Liver (tissue), 3 donors: Measurements from ENCODE around the gene LONRF2.

Source experiments
- RAD21 ChIP-seq, 2 donors: IDR thresholded peaks; 2 replicates each; pipeline ENCODE4 v1.6.1; 2016; ENCODE audit warnings: antibody characterized with exemption in 2 of 2, mild to moderate bottlenecking in 2 of 2
- TAF1 ChIP-seq: conservative IDR thresholded peaks from 2 replicates; pipeline ENCODE4 v1.6.1; 2016; ENCODE audit warnings: antibody characterized with exemption, mild to moderate bottlenecking
- TF ChIP-seq, protein P1 (sequence below): fragments of 150-350 bp; IDR thresholded peaks from 2 replicates; pipeline ENCODE4 v1.5.1; 2017; ENCODE audit warnings: improper control_type of control experiment, low read depth, low read length; ENCODE audit not compliant: missing input control
- TF ChIP-seq, protein P2 (sequence below): IDR thresholded peaks from 2 replicates; pipeline ENCODE4 v1.6.1; 2016; ENCODE audit warnings: antibody characterized with exemption
- donor health status: healthy.
- donor health status: healthy.

DNA sequence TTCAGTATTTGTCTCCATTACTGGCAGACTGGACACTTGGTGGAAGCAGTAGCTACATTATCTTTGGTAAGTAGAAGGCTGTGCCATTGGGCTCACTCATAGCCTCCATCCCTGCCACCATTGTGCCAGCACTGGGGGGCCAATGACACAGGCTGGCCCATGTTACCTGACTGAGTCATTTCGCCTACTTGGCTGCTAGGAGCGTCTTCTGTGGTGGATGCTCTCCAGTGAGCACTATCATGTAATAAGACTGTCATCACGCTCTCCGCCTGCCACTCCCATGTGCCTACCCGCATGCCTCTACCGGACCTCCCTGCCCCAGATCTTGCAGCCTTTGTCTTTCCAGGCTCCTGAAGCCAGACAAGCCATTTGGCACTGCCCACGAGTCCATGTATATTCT is 56.2 kb downstream of the LONRF2 start:
- TF ChIP-seq TAF1 (no peak), RAD21 (IDR thresholded peaks at IDR 0.05) (no peak)
- TF ChIP-seq, protein P1, sequence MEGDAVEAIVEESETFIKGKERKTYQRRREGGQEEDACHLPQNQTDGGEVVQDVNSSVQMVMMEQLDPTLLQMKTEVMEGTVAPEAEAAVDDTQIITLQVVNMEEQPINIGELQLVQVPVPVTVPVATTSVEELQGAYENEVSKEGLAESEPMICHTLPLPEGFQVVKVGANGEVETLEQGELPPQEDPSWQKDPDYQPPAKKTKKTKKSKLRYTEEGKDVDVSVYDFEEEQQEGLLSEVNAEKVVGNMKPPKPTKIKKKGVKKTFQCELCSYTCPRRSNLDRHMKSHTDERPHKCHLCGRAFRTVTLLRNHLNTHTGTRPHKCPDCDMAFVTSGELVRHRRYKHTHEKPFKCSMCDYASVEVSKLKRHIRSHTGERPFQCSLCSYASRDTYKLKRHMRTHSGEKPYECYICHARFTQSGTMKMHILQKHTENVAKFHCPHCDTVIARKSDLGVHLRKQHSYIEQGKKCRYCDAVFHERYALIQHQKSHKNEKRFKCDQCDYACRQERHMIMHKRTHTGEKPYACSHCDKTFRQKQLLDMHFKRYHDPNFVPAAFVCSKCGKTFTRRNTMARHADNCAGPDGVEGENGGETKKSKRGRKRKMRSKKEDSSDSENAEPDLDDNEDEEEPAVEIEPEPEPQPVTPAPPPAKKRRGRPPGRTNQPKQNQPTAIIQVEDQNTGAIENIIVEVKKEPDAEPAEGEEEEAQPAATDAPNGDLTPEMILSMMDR: no peak
- TF ChIP-seq, protein P2, sequence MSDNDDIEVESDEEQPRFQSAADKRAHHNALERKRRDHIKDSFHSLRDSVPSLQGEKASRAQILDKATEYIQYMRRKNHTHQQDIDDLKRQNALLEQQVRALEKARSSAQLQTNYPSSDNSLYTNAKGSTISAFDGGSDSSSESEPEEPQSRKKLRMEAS: no peak
